SU-DHL-6 (cell line): ENCODE results near the gene VAT1.

Experiments used
- H2AFZ ChIP-seq: fragments of 200-600 bp; sonication (generic); 2 replicates; pipeline ENCODE4 v1.6.1; 2014; ENCODE audit warnings: low read depth, mild to moderate bottlenecking, moderate library complexity, mixed read lengths, antibody characterized with exemption, low read length; ENCODE audit not compliant: severe bottlenecking
- H3F3A ChIP-seq: fragments of 200-600 bp; shearing (Covaris generic); 2 replicates; pipeline ENCODE4 v1.6.0; 2016; ENCODE audit warnings: antibody characterized with exemption, mild to moderate bottlenecking; ENCODE audit not compliant: insufficient read depth
- H3K27ac ChIP-seq: fragments of 200-600 bp; sonication (generic); 2 replicates; pipeline ENCODE4 v1.5.1; 2016; ENCODE audit warnings: low read depth, mild to moderate bottlenecking, low read length, moderate library complexity, mixed read lengths
- H3K27me3 ChIP-seq: fragments of 200-600 bp; sonication (generic), shearing (Covaris generic); 2 replicates; pipeline ENCODE4 v1.6.0; 2014; ENCODE audit warnings: mild to moderate bottlenecking, low read length
- H3K36me3 ChIP-seq: fragments of 200-600 bp; sonication (generic); 2 replicates; pipeline ENCODE4 v1.6.1; 2014; ENCODE audit warnings: mild to moderate bottlenecking, low read length, mixed read lengths
- H3K4me2 ChIP-seq: fragments of 300-600, 200-600 bp; shearing (Covaris generic), sonication (generic); 2 replicates; pipeline ENCODE4 v1.6.0; 2014; ENCODE audit warnings: low read length, low read depth, mild to moderate bottlenecking; ENCODE audit not compliant: poor library complexity, severe bottlenecking
- H3K4me3 ChIP-seq: fragments of 200-600 bp; sonication (generic); 2 replicates; pipeline ENCODE4 v1.5.1; 2014; ENCODE audit warnings: antibody characterized with exemption, low read length, mild to moderate bottlenecking, mixed read lengths; ENCODE audit not compliant: insufficient read depth, poor library complexity, severe bottlenecking
- H3K79me2 ChIP-seq: fragments of 200-600 bp; sonication (generic); 2 replicates; pipeline ENCODE4 v1.6.1; 2014; ENCODE audit warnings: mild to moderate bottlenecking, low read length, moderate library complexity; ENCODE audit not compliant: insufficient read depth
- H3K9ac ChIP-seq: fragments of 200-600 bp; sonication (generic); 2 replicates; pipeline ENCODE4 v1.7.0; 2014; ENCODE audit warnings: mild to moderate bottlenecking, low read length
- H3K9me2 ChIP-seq: fragments of 200-600 bp; sonication (generic); replicated peaks from 2 replicates; pipeline ENCODE4 v1.6.1; 2014; ENCODE audit warnings: low read length; ENCODE audit not compliant: insufficient read depth
- H3K9me3 ChIP-seq: fragments of 200-600 bp; sonication (generic); 2 replicates; pipeline ENCODE4 v1.6.1; 2014; ENCODE audit warnings: low read length, mixed read lengths; ENCODE audit not compliant: insufficient read depth
- H4K20me1 ChIP-seq: fragments of 200-600 bp; sonication (generic); 2 replicates; pipeline ENCODE4 v1.6.1; 2014; ENCODE audit warnings: low read depth, mild to moderate bottlenecking, antibody characterized with exemption, low read length, moderate library complexity, mixed read lengths
- EZH2phosphoT487 ChIP-seq: fragments of 200-600 bp; sonication (generic), shearing (Covaris generic); conservative IDR thresholded peaks from 2 replicates; pipeline ENCODE4 v1.6.1; 2018; ENCODE audit warnings: mild to moderate bottlenecking, antibody characterized with exemption, low read length, moderate library complexity, mixed read lengths
- TF ChIP-seq, protein P1 (sequence below): fragments of 200-600 bp; sonication (generic); IDR thresholded peaks from one replicate; pipeline ENCODE4 v1.5.1; 2017; ENCODE audit warnings: antibody characterized with exemption, mild to moderate bottlenecking, low read length, moderate library complexity; ENCODE audit not compliant: insufficient read depth, poor library complexity, severe bottlenecking

The VAT1 gene

DNA sequence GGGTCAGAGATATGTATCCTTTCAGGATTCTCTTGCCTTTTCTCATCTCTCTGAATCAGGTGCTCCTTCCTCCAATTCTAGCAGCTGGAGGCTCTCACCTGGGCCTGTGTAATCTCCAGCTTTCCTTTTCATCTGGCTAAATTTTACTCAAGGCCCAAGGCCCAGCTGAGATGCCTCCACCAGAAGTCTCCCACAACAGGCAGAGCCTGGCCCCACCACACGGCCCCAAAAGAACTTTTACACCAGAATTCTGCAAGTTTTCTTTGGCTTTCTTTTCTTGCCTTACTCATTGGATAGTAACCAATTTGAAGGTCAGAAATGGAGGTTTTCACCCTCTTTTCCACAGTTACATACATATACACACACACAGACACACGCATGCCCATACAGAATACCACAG, 17.5 kb upstream of the VAT1 start:
- H3K27me3 ChIP-seq = no peaks in the 10 kb centered on the region
- H3K79me2 ChIP-seq = no peaks in the 10 kb centered on the region
- 0 out of 2 replicates have a peak, but pooled peaks cover 4% of the 10 kb centered on the region for H3K36me3 ChIP-seq
- no peaks in the 10 kb centered on the region for H3K9me3 ChIP-seq
- H3K27ac ChIP-seq = no peak overlapping the region
- H3K9me2 ChIP-seq = no peaks in the 10 kb centered on the region
- no peak overlapping the region for H2AFZ ChIP-seq
- TF ChIP-seq, protein P1, sequence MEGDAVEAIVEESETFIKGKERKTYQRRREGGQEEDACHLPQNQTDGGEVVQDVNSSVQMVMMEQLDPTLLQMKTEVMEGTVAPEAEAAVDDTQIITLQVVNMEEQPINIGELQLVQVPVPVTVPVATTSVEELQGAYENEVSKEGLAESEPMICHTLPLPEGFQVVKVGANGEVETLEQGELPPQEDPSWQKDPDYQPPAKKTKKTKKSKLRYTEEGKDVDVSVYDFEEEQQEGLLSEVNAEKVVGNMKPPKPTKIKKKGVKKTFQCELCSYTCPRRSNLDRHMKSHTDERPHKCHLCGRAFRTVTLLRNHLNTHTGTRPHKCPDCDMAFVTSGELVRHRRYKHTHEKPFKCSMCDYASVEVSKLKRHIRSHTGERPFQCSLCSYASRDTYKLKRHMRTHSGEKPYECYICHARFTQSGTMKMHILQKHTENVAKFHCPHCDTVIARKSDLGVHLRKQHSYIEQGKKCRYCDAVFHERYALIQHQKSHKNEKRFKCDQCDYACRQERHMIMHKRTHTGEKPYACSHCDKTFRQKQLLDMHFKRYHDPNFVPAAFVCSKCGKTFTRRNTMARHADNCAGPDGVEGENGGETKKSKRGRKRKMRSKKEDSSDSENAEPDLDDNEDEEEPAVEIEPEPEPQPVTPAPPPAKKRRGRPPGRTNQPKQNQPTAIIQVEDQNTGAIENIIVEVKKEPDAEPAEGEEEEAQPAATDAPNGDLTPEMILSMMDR = no peak
- TF ChIP-seq EZH2phosphoT487 = no peak
- H4K20me1 ChIP-seq = no peaks in the 10 kb centered on the region
- H3K4me2 ChIP-seq = no peak overlapping the region
- H3K9ac ChIP-seq = no peak overlapping the region
- no peaks in the 10 kb centered on the region for H3F3A ChIP-seq
- H3K4me3 ChIP-seq = no peak overlapping the region

DNA sequence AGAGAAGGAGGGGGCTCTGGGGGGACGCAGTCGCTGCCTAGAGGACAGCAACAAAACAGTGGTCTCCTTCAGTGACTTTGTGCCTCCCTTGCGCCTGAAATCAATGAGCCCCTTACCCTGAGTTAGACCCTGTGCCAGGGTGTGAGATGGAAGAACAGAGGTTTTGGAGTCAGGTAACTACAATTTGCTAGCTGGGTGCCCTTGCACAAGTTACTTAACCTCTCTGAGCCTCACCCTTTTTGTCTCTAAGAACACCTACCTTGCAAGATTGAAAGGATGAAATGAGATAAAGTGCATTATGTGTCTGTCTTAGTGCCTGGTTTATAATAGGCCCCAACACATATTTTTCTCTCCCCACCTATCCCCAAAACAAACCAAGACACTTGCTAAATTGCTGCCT, 12.7 kb upstream of the VAT1 start:
- no peak overlapping the region for H3K9ac ChIP-seq
- H4K20me1 ChIP-seq = no peaks in the 10 kb centered on the region
- no peak overlapping the region for H3K4me3 ChIP-seq
- no peak for TF ChIP-seq EZH2phosphoT487
- TF ChIP-seq, protein P1 = no peak
- H3K9me2 ChIP-seq = no peaks in the 10 kb centered on the region
- no peak overlapping the region for H3K27ac ChIP-seq
- no peaks in the 10 kb centered on the region for H3K27me3 ChIP-seq
- no peak overlapping the region for H3K4me2 ChIP-seq
- H3K9me3 ChIP-seq = no peaks in the 10 kb centered on the region
- no peaks in the 10 kb centered on the region for H3F3A ChIP-seq
- H3K79me2 ChIP-seq = no peaks in the 10 kb centered on the region
- H3K36me3 ChIP-seq = no peaks in the 10 kb centered on the region
- H2AFZ ChIP-seq = no peak overlapping the region

DNA sequence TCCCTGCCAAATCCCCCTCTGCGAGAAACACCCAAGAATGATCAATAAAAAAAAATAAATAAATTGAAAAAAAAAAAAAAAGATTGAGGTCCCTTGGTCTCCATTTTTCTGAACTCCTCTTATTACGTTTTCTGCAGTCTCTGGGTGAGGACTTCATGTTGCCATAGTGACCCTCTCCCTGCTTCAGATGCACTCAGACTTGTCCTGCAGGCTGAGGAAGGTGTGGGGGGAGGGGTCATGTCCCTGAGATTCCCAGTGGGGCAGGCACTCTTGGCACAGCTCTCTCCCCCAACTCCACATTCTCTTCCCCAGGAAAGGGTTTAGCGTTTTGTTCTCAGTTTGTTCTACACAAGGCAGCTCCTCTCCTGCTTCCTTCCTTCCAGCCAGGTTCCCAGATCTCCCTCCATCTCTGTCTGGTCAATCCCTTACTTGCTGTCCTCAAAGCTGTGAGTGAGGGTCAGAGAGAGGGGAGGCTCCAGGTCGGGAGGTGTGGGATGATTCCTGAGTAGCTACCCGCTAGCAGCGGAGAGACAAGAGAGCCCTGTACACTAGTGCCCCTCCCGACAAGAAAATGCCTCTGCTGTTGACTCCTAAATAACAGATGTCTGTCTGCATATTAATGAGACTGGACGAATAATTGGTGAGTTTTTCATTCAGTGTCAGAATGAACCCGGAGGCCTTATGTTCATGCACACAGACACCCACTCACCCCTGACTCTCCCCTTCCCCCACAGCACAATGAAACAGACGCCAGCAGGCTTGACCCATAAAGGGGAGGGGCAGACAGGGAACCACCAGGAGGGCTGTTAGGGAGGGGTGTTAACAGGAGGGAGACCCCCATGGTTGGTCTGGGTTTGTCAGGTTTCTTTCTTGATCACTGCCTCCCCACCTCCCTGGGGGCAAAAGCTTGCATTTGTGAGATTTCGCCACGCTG, 12.0 kb upstream of the VAT1 start:
- Histone ChIP-seq H3K9me2 (no peaks in the 10 kb centered on the region), H3K79me2 (no peaks in the 10 kb centered on the region), H3K27ac (no peak overlapping the region), H3K27me3 (no peaks in the 10 kb centered on the region), H3K4me3 (no peak overlapping the region), H3K36me3 (no peaks in the 10 kb centered on the region), H3K4me2 (no peak overlapping the region), H3K9ac (no peak overlapping the region), H3K9me3 (no peaks in the 10 kb centered on the region), H2AFZ (no peak overlapping the region), H4K20me1 (no peaks in the 10 kb centered on the region), H3F3A (no peaks in the 10 kb centered on the region)
- no peak for TF ChIP-seq EZH2phosphoT487
- TF ChIP-seq, protein P1 = no peak
